NCI-H1694 treated with DMSO at 0.1 percent for 48 hours (cell line): ENCODE results near the gene DDX46.
"Not testable (repeated sequence)": the region's sequence is repeated elsewhere in the genome, so short reads cannot be mapped to it uniquely, and the experiment has no call there.

Source experiments
- DNase-seq: peaks from one replicate; lab custom pipeline; 2025; lab: John Stamatoyannopoulos, UW

The DDX46 gene

DNA sequence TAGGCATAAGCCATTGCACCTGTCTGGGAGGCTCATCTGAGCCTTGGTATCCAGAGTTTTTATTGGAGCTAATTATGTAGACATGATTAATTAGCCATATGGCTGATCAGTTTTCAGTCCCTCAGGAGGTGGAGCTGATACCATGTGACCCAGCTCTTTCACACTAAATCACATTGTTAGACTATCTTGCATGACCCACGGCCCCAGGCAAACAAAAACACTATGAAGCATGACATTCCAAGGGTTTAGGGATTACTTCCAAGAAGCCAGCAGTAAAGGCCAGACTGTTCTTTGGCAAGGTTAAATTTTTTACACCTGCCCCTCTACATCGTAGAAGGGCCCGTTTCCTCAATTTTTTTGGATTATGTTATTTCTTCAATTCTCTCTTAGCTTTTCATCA, 82.2 kb downstream of the DDX46 start:
- DNase-seq, result no peak

DNA sequence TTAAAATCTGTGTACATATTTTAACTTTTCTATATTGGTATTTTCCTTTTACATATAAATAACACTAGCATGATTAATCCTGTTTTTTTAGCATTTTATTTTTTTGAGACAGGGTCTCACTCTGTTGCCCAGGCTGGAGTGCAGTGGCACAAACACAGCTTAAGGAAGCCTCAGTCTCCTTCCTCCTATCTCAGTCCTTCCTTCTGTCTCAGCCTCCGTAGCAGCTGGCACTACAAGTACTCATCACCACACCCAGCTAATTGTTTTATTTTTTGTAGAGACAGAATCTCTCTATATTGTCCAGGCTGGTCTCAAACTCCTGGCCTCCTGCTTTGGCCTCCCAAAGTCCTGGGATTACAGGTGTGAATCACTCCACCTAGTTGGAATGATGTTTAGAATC, 85.7 kb downstream of the DDX46 start:
- DNase-seq, result no peak

DNA sequence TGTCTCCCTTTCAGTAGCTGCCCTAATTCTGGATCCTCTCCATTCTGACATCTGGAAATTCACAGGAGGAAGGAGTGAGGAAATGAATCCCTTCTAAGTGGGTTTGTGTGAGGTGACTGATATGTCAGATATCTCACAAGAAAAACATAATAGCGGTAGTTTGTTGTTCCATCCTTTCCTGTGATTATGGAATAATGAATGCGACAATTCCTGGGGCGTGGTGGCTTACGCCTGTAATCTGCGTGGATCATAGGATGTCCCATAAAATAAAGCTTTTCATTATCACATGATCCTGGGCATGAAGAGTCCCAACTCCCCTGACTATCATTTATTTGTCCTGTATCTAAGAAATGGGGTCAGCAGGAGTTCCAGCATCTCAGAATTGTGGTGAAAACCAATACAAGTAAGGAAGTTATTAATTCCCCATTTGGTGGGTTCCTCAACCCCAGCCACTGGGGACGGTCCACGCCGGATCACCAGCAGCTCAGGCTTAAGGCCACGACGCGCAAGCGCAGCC, 86.8 kb downstream of the DDX46 start:
- no peak for DNase-seq

DNA sequence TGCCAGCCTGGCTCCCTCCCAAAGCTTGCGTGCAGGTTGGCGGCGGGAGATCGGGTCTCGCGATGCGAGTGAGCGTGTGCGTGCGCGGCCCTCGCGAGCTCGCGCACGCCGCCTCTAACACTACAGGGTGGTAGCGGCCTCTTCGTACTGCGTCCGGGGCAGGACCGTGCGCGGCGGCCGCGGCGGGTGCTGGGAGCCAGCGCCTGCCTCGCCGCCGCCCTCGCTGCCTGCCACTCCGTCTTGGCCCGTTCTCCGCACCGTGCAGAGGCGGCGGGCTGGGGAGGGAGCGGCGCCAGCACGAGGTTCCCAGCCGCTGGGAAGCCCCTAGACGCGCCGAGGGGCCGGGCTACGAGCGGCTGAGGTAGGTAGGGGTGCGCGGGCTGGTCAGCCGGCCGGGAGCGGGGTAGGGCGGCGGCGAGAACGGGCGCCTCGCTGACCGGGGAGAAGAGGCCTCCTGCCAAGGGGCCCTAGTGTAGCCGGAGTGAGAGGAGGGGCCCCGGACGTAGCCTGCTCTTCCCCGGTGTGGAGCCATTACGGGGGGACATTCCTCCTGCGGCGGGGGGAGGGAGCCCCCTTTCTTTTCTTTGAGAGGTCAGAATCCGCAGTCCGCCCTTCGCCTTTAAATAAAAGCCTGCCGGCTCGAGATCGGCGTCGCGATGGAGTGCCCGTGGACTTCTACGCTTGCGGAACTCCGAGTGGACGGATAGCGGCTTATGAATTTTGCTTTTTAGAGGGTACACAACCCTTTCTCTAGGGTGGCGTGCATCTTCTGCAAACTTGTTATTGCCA, 87.5 kb downstream of the DDX46 start, which contains the start of gene C5orf24:
C5orf24 (plus strand) TSS at position 117 of the 789 bp plus-strand sequence. CDS start 8,933 bp downstream, outside the sequence.
- DNase-seq, result peak; percentile 80

DNA sequence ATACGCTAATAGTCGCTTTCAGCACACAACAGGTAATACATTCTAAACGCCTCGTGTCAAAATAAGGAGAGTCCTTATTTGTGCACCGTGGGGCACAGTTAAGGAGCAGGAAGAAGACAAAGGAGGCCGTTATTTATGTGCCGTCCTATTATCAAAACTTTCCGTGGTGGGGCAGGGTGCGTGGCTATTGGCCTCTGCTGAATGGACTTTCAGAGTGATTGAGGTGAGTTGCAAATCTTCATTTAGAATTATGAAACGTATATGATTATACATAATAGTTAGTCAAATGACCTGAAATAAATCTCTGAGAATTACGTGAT, 88.0 kb downstream of the DDX46 start:
- no peak for DNase-seq

DNA sequence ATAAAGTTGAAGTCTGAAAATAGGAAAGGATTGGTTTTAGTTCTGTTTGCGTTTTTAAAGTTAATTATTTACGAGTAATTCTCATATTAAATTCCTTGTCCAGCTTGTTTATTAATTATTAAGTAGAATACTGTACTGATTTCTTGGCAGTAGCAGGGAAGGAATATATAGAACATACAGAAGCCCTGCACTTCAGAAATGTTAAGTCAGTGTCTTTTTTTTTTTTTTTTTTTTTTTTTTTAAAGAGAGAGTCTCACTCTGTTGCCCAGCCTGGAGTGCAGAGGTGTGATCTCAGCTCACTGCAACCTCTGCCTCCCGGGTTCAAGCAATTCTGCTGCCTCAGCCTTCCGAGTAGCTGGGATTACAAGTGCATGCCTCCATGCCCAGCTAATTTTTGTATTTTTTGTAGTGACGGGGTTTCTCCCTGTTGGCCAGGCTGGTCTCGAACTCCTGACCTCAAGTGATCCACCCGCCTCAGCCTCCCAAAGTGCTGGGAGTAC, 90.9 kb downstream of the DDX46 start:
- DNase-seq, result not testable (repeated sequence)

DNA sequence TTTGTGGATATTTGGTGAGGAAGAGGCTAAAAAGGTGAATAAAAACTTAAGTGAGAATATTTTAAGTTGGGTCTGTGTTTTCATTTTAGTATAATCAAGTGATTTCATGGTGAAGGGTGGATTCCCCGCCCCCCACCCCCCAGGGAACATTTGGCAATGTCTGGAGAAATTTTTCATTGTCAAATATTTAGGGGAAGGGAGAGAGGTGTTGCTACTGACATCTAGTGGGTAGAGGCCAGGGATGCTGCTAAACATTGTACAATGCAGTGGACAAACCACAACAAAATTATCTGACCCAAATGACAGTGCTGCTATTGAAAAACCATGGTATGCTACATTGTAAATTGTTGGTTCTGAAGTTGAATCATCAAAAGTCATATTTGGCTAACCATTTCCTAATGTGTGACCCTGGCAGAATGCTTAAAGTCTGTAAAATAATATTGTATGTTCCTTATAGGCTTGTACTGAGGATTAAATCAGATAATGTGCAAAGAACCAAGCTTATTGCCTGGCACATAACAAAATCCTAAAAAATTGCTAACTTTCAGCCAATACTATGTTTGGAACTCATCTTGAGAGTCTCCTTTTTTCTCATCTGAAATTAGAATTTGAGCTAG, 92.8 kb downstream of the DDX46 start:
- DNase-seq, result peak; percentile 15

DNA sequence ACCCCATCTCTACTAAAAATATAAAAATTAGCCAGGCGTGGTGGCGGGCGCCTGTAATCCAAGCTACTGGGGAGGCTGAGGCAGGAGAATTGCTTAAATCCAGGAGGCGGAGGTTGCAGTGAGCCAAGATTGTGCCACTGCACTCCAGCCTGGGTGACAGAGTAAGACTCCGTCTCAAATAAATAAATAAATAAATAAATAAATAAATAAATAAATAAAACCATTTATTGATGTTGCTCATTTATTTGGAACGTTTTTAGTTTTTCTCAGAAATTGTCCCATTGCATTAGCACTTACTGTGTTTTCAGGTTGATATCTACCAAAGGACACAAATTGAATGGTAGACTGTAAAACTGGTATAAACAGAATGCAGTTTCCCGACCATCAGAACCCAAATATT, 97.9 kb downstream of the DDX46 start:
- DNase-seq, result not testable (repeated sequence)

DNA sequence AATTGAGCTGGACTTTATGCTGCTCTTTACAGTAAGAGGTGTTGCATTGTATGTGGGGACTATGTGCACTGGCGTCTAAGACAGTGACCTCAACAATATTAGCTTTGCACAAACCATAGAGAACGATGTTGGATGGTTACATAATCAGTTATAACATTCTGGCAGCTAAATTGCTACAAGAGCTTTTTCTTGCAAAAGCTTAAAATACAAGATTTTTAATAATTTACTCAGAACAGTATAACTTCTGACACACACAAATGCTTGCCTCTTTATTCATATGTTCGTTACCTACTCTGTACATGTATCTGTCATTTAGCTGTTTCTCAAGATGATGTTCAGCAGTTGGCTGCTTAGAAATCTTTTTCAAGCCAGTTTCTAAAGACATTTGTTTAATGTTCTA, 98.8 kb downstream of the DDX46 start:
- no peak for DNase-seq

DNA sequence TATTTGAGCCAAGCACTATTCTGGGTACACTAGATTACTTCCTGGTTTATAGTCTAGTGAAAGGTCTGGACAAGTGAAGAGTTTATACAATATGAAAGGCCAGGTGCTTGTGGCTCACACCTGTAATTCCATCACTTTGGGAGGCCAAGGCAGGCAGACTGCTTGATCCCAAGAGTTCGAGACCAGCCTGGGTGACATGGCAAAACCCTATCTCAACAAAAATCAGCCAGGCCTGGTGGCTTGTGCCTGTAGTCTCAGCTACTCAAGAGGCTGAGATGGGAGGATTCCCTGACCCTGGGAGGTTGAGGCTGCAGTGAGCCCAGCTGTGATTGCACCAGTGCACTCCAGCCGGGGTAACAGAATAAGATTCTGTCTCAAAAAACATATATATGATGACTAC, 106.1 kb downstream of the DDX46 start:
- DNase-seq, result no peak

DNA sequence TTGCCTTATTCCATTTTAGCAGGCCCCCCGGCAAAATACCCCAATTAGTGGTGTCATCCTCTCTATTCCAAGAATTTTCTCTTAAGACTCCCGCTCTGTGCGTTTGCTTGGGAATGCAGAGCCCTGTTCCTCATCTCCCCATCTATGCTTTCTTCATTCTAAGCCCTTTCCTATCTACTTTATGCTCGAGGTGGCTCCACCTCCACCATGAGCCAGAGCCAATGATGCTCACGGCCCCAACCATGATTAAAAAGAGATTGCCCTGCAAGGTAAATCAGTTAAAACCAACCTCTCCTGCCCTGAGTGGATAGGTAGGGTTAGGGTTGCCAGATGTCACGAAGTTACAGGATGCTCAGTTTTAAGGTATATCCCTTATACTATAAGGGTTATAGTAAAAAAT, 114.9 kb downstream of the DDX46 start:
- no peak for DNase-seq

DNA sequence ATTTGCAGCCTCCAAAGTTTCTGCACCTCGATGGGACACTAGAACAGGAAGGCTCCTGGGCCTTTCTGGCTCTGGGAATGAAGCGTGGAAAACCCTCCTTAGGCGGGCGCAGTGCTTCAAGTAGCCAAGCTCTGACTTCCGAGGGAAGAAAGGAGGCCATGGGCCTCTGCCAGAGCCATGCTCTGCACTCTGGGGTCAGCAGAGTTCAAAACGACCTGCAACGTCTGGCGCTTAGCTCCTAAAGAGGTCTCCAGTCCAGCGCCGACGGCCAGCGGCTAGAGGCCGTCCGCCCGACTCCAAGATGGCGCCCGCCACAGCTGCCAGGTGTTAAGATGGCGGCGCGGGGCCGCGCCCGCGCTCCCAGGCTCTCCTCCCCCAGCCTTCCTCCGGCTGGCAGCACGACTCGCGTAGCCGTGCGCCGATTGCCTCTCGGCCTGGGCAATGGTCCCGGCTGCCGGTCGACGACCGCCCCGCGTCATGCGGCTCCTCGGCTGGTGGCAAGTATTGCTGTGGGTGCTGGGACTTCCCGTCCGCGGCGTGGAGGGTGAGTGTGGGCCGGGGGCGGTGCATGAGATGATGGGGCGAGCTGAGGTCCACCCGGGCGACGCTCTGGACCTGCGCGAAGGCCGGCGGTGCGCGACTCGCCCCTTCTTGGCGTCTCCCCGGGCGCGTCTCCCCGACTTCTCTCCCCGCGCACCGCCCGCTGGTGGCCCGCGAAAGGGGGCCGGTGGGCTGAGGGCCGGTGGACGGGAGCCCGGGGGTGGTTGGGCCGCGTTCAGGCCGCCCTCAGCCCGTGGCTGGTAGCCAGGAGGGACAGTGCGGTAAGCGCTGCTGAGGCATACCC, 115.6 kb downstream of the DDX46 start, which contains the start of gene TXNDC15:
TXNDC15 (plus strand) TSS at position 385 of the 844 bp plus-strand sequence; CDS start at position 442, 57 bp downstream.
- DNase-seq, result peak; percentile 45

DNA sequence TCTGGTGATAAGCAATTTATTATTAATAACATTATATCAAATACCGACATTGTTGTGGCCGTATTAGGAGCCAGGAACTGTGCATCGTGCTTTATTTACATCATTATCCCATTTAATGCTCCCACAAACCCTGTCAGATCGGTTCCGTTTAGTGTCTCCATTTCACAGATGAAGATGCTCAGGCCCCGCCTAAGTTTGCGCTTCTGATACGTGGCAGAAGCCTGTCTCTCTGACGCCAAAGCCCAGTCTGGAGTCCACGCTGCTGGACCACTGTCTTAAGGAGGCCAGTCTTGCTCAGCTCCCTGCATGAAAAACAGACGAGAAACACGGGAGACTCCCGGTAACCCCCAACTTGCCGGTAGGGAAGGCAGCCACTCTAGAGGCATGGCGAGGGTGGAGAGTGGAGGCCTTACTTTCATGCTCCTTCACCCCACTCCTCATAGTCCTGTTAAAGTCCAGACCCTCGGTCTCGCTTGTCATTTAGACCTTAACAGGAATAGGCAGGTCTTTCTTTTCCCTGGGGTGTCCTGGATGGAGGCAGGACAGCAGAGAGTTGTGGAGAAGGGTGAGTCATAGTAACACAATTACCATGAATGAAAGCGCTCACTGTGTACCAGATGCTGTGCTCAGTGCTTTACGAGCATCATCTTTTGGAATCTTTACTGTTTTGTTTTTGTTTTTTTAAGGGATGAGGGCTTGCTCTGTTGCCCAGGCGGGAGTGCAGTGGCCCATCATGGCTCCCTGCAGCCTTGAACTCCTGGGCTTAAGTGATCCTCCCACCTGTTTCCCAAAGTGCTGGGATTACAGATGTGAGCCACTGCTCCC, 116.5 kb downstream of the DDX46 start:
- DNase-seq, result peak; percentile 10

DNA sequence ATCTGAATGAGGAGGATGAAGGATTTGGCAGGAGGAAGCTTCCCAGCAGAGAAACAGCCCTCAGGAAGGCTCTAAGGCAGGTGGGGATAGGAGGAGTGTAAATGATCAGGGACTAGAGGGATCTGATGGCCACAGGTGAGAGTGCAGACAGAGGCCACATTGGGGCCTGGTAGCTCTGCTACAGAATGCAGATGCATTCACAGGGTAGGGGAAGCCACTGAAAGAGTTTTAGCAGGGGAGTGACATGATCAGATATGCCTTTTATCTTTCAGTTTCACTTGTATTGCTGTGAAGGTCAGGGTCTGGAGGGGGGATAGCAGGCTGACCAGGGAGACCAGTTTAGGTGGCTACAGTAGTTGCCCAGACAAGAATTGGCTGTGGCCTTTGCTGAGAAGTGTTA, 118.6 kb downstream of the DDX46 start:
- no peak for DNase-seq

DNA sequence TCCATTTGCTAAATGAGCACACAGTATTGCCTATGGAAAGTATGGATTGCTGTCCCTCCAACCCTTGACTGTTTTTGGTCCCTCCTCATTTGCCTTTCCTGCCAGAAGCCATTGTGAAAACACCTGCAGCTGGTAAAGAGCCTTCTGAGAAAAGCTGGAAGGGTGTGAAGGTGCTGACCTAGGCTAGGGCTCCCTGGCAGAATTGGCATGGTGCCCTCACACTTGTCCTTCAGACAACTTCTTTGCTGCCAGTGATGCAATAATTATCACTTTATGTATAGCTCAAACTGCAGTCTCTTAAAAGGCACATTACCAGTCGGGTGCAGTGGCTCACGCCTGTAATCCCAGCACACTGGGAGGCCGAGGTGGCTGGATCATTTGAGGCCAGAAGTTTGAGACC, 119.8 kb downstream of the DDX46 start:
- no peak for DNase-seq

DNA sequence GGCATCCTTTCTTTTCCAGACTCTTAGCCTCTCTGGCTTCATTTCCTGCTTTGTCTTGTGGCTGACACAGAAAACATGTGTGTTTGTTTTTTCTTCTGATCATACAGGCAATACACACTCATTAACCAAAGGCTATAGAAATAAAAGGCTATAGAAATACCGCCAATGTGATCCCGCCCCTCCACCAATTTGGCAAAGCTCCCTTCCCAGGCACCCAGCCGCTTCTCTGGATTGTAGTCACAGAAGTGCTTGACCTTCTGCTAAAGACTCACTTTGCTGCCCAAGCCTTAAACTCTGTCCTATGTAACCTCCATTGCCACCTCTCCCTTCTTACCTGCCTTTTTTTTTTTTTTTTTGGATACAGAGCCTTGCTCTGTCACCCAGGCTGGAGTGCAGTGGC, 120.9 kb downstream of the DDX46 start:
- DNase-seq, result no peak
